Measurements from ENCODE around the gene PALD1.

Gene PALD1

GRCh38 chr10:70457759-70458305 lies 20.7 kb upstream of the PALD1 start:
- no peak for DNase-seq (ENCODE audit: low read depth)

DNA sequence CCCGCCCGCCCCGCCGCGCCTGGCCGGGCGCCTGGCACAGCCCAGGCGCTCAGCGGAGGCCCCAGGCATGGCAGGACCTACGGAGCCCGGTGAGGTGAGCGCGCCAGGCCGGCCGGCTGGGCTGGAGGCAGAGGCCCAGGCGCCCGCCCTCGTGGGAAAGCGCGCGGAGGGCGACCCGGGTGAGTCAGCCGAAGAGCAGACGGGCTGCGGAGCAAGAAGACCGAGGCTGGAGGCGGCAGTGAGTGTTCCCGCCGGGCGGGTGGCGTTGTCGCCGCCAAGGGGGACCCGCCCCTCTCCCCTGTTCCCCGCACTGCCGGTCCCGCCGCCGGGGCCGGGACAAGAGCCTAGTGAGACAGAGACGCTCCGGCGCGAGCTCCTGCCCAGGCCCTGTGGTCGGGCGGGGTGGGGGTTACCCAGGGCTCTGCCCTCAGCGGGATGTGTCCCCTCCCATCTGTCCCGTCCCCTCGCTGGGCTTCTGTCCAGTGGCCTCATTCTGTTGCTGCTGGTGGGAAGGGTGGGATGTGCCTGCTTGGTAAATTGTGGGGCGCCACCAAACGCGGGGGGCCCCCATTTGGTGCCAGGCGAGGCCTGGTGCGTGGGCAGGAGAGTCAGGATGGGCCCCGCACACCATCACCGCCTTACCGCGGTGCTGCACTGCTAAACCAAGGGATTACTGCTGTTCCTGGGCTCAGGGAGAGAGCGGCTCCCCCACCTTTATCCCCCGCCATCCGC lies 20.1 kb upstream of the PALD1 start:
- peak; percentile 23 for DNase-seq (ENCODE audit: low read depth)

- DNase-seq (ENCODE audit: low read depth), result no peak
Observed at GRCh38 chr10:70459061-70459773, 19.4 kb upstream of the PALD1 start.

DNA sequence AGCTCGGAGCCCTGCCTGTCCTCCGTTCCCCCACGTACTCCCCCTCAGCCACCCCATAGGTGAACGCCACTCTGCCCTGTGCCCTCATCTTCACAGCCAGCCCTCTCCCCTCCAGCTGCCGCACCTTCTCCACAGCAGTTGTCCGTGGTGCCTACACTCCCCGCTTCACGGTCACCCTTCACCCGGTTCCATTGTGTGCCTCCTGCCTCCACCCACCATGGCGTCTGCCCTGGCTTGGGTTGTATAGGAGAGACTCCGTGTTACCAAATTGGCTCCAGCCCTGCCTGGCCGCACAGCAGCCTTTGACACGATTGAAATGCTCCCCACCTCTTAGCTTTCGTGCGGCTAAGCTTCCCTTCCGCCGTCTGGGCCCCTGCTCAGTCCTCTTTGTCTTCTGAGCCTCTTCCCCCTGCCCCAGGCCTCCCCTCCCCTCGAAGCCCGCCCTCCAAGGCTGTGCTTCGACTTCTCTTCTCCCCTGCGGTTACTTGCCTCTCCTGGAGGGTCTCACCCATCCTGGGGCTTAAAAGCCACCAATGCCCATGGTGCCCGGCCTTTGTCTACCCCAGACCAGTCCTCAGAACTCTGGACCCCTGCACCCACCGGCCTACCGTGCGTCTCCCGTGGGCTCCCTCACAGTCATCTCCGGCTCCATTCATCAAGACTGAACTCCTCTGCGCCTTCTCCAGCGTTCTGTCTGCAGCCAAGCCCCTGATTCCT lies 18.6 kb upstream of the PALD1 start:
- DNase-seq (ENCODE audit: low read depth), result no peak

DNA sequence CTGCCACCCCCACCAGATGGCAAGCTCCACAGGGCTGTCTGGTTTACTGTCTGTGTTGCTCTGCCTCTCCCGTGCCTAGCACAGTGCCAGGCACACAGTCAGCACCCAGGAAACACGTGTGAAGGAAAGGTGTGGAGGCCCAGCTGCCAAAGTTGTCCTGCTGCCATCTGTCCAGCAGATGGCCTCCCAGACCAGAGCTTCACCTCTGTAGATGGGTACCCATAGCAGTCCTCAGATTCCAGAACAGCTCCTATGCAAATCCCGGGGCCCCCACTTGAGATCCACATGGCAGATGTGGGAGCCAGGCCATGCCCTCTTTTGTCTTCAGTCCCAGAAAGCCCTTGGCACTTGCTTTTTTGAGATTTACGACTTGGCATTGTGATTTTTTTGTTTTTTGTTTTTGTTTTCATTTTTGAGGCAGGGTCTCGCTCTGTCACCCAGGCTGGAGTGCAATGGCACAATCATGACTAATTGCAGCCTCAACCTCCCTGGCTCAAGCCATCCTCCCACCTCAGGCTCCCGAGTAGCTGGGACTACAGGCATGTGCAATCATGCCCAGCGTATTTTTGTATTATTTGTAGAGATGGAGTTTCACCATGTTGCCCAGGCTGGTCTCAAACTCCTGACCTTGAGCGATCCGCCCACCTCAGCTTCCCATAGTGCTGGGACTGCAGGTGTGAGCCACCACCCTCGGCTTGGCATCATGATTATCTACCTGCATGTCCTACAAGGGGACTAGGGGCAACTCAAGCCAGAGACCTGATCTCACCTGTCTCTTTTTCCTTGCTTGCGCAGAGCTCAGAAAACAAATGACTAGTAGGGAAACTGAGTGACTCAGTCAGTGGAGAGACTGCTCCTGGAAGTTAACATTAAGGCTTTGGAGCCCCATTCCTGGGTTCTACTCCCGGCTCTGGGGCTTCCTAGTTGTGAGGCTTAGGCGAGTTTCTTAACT lies 16.9 kb upstream of the PALD1 start:
- DNase-seq (ENCODE audit: low read depth), result no peak

- no peak for DNase-seq (ENCODE audit: low read depth)
Observed at GRCh38 chr10:70462349-70462984, 16.1 kb upstream of the PALD1 start.

DNA sequence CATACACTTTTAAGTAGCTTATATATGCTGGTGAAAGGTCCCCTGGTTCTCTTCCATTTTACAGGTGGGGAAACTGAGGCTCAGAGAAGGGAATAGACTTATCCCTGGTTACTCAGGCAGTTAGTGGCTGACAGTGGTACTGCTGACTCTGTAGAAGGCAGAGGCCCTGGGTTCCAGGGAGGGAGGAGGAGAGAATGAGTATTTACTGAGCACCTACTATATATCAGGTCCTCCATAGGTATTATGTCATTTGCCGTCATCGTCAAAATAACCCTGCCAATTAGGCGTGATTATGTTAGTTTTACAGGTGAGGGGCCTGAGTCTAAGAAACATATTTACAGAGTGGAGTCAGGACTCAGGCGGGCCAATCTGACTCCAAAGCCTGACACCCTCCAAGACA lies 13.3 kb upstream of the PALD1 start:
- DNase-seq (ENCODE audit: low read depth), result no peak

GRCh38 chr10:70465832-70466231 lies 12.7 kb upstream of the PALD1 start:
- no peak for DNase-seq (ENCODE audit: low read depth)

DNA sequence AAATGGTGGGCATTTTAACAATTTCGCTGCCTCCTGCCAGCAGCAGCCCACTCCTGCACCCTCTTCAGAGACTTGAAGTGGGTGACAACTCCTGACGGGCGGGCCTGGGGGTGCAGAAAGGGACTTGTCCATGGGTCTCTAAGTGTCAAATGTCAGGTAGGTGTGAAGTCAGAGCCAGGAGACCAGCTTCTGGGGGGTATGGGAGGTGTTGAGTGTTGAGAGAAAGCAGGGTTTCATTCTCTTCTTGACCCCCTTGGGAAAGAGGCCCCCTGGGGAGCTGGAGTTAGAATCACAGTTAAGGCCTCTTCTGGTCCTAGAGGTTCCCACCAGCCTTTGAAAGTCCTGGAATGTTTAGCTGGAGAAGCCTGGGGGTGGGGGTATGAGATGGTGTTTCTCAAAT lies 11.6 kb upstream of the PALD1 start:
- DNase-seq (ENCODE audit: low read depth), result no peak

GRCh38 chr10:70472799-70473454 lies 5.6 kb upstream of the PALD1 start:
- no peak for DNase-seq (ENCODE audit: low read depth)

DNA sequence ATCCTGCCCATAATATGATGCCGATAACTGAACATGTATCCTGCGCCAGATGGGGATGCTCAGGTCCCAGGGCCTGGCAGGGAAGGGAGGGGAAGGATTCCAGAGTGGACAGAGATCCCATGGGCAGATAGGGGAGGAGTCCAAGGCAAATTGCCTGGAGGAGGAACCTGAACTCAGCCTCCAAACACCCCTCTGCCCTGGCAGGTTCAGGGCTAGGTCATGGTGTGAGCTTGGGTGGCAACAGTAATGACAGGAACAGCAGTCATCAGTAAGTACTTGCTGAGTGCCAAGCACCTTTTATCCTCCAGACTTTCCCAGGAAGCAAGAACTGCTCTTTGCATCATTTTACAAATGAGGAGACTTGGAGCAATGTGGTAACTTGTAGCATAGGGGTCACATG lies 3.8 kb upstream of the PALD1 start:
- no peak for DNase-seq (ENCODE audit: low read depth)

DNA sequence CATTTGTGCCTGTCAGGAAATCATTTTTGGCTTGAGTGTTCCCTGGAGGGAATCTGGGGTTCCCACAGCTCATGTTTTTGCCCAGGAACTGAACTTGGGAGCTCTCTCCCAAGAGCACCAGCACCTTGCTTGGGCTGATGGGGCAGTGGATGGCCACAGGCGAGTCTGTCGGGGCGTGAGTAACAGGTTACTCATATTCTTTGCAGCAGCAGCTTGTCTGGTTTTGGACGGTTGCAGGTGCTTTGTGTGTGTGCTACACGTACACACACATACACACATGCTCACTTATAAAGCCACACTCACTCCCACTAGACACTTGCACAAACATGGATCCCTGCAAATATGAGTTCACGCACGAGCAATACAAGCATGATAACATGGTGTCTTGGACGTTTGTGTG lies 2.9 kb upstream of the PALD1 start:
- no peak for DNase-seq (ENCODE audit: low read depth)

- DNase-seq (ENCODE audit: low read depth), result no peak
Observed at GRCh38 chr10:70476249-70477035, 2.1 kb upstream of the PALD1 start.

- peak; percentile 60 for DNase-seq (ENCODE audit: low read depth)
Observed at GRCh38 chr10:70477661-70478162, 855 bp upstream of the PALD1 start.

DNA sequence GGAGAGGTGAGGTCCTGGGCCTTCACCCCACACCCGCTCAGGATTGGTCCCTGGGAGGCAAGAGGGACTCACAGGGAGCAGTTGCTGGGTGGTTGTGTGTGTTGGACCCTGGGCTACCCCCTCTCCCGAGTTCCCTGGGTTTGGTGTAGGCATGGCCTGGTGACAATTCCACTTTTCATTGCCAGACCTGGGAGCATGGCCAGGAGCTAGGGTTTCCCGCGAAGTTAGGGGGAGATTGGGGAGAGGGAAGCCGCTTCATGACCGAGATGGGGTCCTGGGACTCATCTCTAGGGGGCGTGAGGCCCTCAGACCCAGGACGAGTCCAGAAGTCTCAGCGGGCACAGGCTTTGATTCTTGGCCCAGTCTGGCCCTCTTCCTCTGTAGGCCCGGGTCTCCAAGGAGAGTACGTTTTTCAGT lies 606 bp downstream of the PALD1 start:
- no peak for DNase-seq (ENCODE audit: low read depth)

GRCh38 chr10:70479626-70480238 lies 1.2 kb downstream of the PALD1 start:
- no peak for DNase-seq (ENCODE audit: low read depth)

DNA sequence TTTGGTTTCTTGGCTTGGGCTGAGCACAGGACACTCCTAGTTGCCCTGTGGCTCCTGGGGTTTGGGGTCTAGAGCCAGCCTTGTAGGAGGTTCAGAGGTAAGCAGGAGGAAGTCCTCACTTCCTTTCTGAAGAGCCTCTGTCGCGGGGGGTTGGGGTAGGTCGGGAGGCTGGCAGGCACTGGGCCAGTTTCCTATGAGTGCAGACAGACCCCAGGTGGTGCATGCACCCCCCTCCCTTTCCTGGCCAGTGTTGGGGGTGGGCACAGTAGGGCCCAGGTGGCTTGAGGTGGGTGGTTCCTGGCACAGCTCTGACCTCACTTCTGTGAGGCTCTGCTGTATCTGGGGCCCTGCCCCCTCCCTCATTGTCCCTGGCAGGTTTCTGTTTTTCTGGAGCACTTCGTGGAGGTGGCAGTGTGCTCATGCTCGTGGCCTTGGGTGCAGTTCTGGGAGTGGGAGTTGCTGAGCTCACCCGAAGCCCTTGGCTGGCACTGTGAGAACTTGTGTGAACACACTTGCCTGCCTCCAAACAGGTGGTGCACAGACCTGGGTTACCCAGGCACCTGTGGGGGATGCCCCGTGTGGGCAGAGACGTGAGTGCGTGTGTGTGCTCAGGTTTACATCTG lies 1.8 kb downstream of the PALD1 start:
- no peak for DNase-seq (ENCODE audit: low read depth)

GRCh38 chr10:70481105-70481504 lies 2.5 kb downstream of the PALD1 start:
- no peak for DNase-seq (ENCODE audit: low read depth)

All from activated T-cell treated with anti-CD3 and anti-CD28 coated beads for 1 hour (primary cell).